ENCODE measurements around the gene RNF213.

RNF213 gene

GRCh38 chr17:80427366-80428282, 167.0 kb downstream of the RNF213 start:
- Histone ChIP-seq H3K4me2 (ENCODE audit: low read depth, low read length, poor library complexity, severe bottlenecking) (peak overlapping the region; percentile 49), H3K27me3 (ENCODE audit: insufficient read depth, low read length, poor library complexity, severe bottlenecking) (no peaks in the 10 kb centered on the region), H2AFZ (ENCODE audit: low read length) (no peak overlapping the region), H3K36me3 (ENCODE audit: insufficient read depth, low read length) (no peaks in the 10 kb centered on the region), H3K9me3 (ENCODE audit: insufficient read depth, low read depth, low read length) (no peaks in the 10 kb centered on the region), H3K4me1 (ENCODE audit: insufficient read depth, low read length, poor library complexity, severe bottlenecking) (peaks cover 25% of the 10 kb centered on the region), H3K79me2 (ENCODE audit: insufficient read depth, low read length) (no peaks in the 10 kb centered on the region), H3F3A (ENCODE audit: low read depth) (no peaks in the 10 kb centered on the region), H4K20me1 (ENCODE audit: insufficient read depth, low read length, poor library complexity, severe bottlenecking) (no peaks in the 10 kb centered on the region), H3K4me3 (ENCODE audit: low read length, poor library complexity, severe bottlenecking) (no peak overlapping the region), H3K9ac (ENCODE audit: low read depth, low read length, poor library complexity, severe bottlenecking) (no peak overlapping the region), H3K9me2 (replicated peaks; ENCODE audit: low read depth, low read length) (no peaks in the 10 kb centered on the region)
- TF ChIP-seq EZH2phosphoT487 (IDR thresholded peaks at IDR 0.05; ENCODE audit: borderline replicate concordance) (no peak), CTCF (conservative IDR thresholded peaks at IDR 0.05; ENCODE audit: low read length) (no peak)

GRCh38 chr17:80428363-80428762, 167.7 kb downstream of the RNF213 start:
- Histone ChIP-seq H3K36me3 (ENCODE audit: insufficient read depth, low read length) (no peaks in the 10 kb centered on the region), H3K9me2 (replicated peaks; ENCODE audit: low read depth, low read length) (no peaks in the 10 kb centered on the region), H3K9ac (ENCODE audit: low read depth, low read length, poor library complexity, severe bottlenecking) (no peak overlapping the region), H2AFZ (ENCODE audit: low read length) (no peak overlapping the region), H3K4me1 (ENCODE audit: insufficient read depth, low read length, poor library complexity, severe bottlenecking) (peaks cover 25% of the 10 kb centered on the region), H3K79me2 (ENCODE audit: insufficient read depth, low read length) (no peaks in the 10 kb centered on the region), H3K9me3 (ENCODE audit: insufficient read depth, low read depth, low read length) (no peaks in the 10 kb centered on the region), H3K4me3 (ENCODE audit: low read length, poor library complexity, severe bottlenecking) (no peak overlapping the region), H3F3A (ENCODE audit: low read depth) (no peaks in the 10 kb centered on the region), H4K20me1 (ENCODE audit: insufficient read depth, low read length, poor library complexity, severe bottlenecking) (no peaks in the 10 kb centered on the region), H3K4me2 (ENCODE audit: low read depth, low read length, poor library complexity, severe bottlenecking) (no peak overlapping the region), H3K27me3 (ENCODE audit: insufficient read depth, low read length, poor library complexity, severe bottlenecking) (no peaks in the 10 kb centered on the region)
- TF ChIP-seq EZH2phosphoT487 (IDR thresholded peaks at IDR 0.05; ENCODE audit: borderline replicate concordance) (no peak), CTCF (conservative IDR thresholded peaks at IDR 0.05; ENCODE audit: low read length) (no peak)

GRCh38 chr17:80428796-80429195, 168.1 kb downstream of the RNF213 start:
- H3K4me1 ChIP-seq (ENCODE audit: insufficient read depth, low read length, poor library complexity, severe bottlenecking), result peaks cover 21% of the 10 kb centered on the region
- no peak overlapping the region for H3K4me3 ChIP-seq (ENCODE audit: low read length, poor library complexity, severe bottlenecking)
- H3K9me2 ChIP-seq (replicated peaks; ENCODE audit: low read depth, low read length), result no peaks in the 10 kb centered on the region
- H3K79me2 ChIP-seq (ENCODE audit: insufficient read depth, low read length), result no peaks in the 10 kb centered on the region
- no peak overlapping the region for H2AFZ ChIP-seq (ENCODE audit: low read length)
- H3K27me3 ChIP-seq (ENCODE audit: insufficient read depth, low read length, poor library complexity, severe bottlenecking), result no peaks in the 10 kb centered on the region
- H3K9me3 ChIP-seq (ENCODE audit: insufficient read depth, low read depth, low read length), result no peaks in the 10 kb centered on the region
- no peak for TF ChIP-seq EZH2phosphoT487 (IDR thresholded peaks at IDR 0.05; ENCODE audit: borderline replicate concordance)
- H3F3A ChIP-seq (ENCODE audit: low read depth), result no peaks in the 10 kb centered on the region
- no peaks in the 10 kb centered on the region for H4K20me1 ChIP-seq (ENCODE audit: insufficient read depth, low read length, poor library complexity, severe bottlenecking)
- H3K4me2 ChIP-seq (ENCODE audit: low read depth, low read length, poor library complexity, severe bottlenecking), result no peak overlapping the region
- H3K36me3 ChIP-seq (ENCODE audit: insufficient read depth, low read length), result no peaks in the 10 kb centered on the region
- H3K9ac ChIP-seq (ENCODE audit: low read depth, low read length, poor library complexity, severe bottlenecking), result no peak overlapping the region
